Measurements from ENCODE around the gene KCNIP1. TPM values are rescaled to one million over a fixed set of nuclear protein-coding genes. Genes with fewer than 3 reads are reported as not detected.
A peak's percentile ranks its signal among the peaks of the same experiment; 100 is the strongest.

KCNIP1 gene
- total and polyA plus RNA-seq, 2 of the 8 experiments (the other 6 are each of a cell fraction or from before 2014, with no cell fraction given) = 0.52 to 0.83 TPM

GRCh38 chr5:170606941-170607340, 103.1 kb downstream of the KCNIP1 start:
- no peaks in the 10 kb centered on the region for H3K36me3 ChIP-seq (ENCODE audit: control insufficient read depth in 2 of 4, insufficient read depth in 4 of 4, low read length in 3 of 4)
- DNase-seq (ENCODE audit: low read depth in 1 of 2, low spot score in 2 of 2) (no peak), FAIRE-seq (no peak)
- no peak overlapping the region for H2BK12ac ChIP-seq (ENCODE audit: low read depth, low read length)
- no peak overlapping the region for H4K8ac ChIP-seq (ENCODE audit: extremely low read depth, insufficient read depth, low read length)
- H3K23me2 ChIP-seq (ENCODE audit: low read depth, low read length) = no peaks in the 10 kb centered on the region
- H3K4ac ChIP-seq (replicated peaks; ENCODE audit: insufficient read length, low read depth, low read length) = no peak overlapping the region
- H2BK5ac ChIP-seq (ENCODE audit: low read depth, low read length) = no peak overlapping the region
- H2BK20ac ChIP-seq (ENCODE audit: low read length) = no peak overlapping the region
- H4K5ac ChIP-seq (ENCODE audit: insufficient read length, low read depth, low read length) = no peak overlapping the region
- peaks cover under 1 to 10% (median 5%) of the 10 kb centered on the region in 4 experiments; a peak in 5 of 7 replicates for H3K4me1 ChIP-seq (replicated peaks in 1 of 4; ENCODE audit: control insufficient read depth in 3 of 4, insufficient read depth in 4 of 4, low read length in 3 of 4)
- no peaks in the 10 kb centered on the region; a peak in 1 of 7 replicates for H3K27me3 ChIP-seq (replicated peaks in 1 of 4; ENCODE audit: control insufficient read depth in 3 of 4, extremely low read depth in 1 of 4, insufficient read depth in 3 of 4, low read length in 3 of 4)
- WGBS, 2 experiments (ENCODE audit: extremely low coverage in 1 of 2, insufficient coverage in 1 of 2, insufficient read length in 1 of 2, insufficient replicate concordance in 2 of 2, low coverage in 1 of 2, low lambda C conversion rate in 2 of 2, missing lambda C conversion rate in 1 of 2) = 83% methylated on average over 9 of the region's 9 CpGs; no CpG with 5 or more reads in 1 of the 2 experiments
- H3K79me2 ChIP-seq (ENCODE audit: control insufficient read depth in 1 of 2, insufficient read depth in 2 of 2, low read length in 2 of 2) = no peaks in the 10 kb centered on the region
- no peaks in the 10 kb centered on the region for H3K79me1 ChIP-seq (ENCODE audit: low read depth, low read length)
- H3K9ac ChIP-seq (replicated peaks in 1 of 4; ENCODE audit: extremely low read depth in 1 of 4, low read depth in 3 of 4, low read length in 3 of 4) = no peak overlapping the region
- no peaks in the 10 kb centered on the region for H3K9me3 ChIP-seq (ENCODE audit: insufficient read depth in 2 of 2, low read depth in 1 of 2, low read length in 1 of 2)
- CTCF ChIA-PET (ENCODE audit: partially characterized antibody) = interaction anchor here (0.7 to 39.4 kb wide), 8 partner anchors 10 to 192 kb away, joined by 3 to 982 read pairs (median 4); no protein-coding TSS in a partner anchor
- H3K4me3 ChIP-seq (ENCODE audit: extremely low read depth in 1 of 4, insufficient read depth in 2 of 4, low read depth in 3 of 4, low read length in 4 of 4) = no peak overlapping the region
- H2BK120ac ChIP-seq (replicated peaks; ENCODE audit: low read depth, low read length) = no peak overlapping the region
- no peak overlapping the region for H3K23ac ChIP-seq (ENCODE audit: insufficient read length)
- H3K27ac ChIP-seq (ENCODE audit: low read depth, low read length) = no peak overlapping the region
- no peak overlapping the region for H3K14ac ChIP-seq (ENCODE audit: insufficient read length)
- H4K91ac ChIP-seq (replicated peaks; ENCODE audit: insufficient read length, low read length) = no peak overlapping the region
- H3K56ac ChIP-seq (replicated peaks; ENCODE audit: insufficient read length, low read depth, low read length) = no peak overlapping the region
- POLR2A ChIA-PET (ENCODE audit: partially characterized antibody) = interaction anchor here (1.1 to 1.2 kb wide), 2 partner anchors 8 to 10 kb away, joined by 3 to 4 read pairs; no protein-coding TSS in a partner anchor
- no peak overlapping the region for H3K18ac ChIP-seq (ENCODE audit: extremely low read depth, low read length)
- no peak overlapping the region for H3K4me2 ChIP-seq (ENCODE audit: insufficient read depth in 1 of 2, low read depth in 2 of 2, low read length in 2 of 2)
- no peak overlapping the region for H2AK5ac ChIP-seq (ENCODE audit: low read depth, low read length)
- 0 out of 2 replicates have a peak overlapping the region, but pooled peaks have one; percentile 40 for H2BK15ac ChIP-seq (ENCODE audit: low read length)
- H4K20me1 ChIP-seq (replicated peaks in 1 of 2; ENCODE audit: control insufficient read depth in 1 of 2, insufficient read depth in 2 of 2, low read length in 2 of 2) = no peaks in the 10 kb centered on the region
- no peak overlapping the region for H2AFZ ChIP-seq (ENCODE audit: low read length)
- TF ChIP-seq PHF8 (conservative IDR thresholded peaks at IDR 0.05; ENCODE audit: low read depth, low read length) (no peak), SIRT6 (IDR thresholded peaks at IDR 0.05; ENCODE audit: low read length) (no peak), YY1 (IDR thresholded peaks at IDR 0.05; ENCODE audit: low read depth, low read length) (no peak), ASH2L (IDR thresholded peaks at IDR 0.05; ENCODE audit: low read length) (no peak), CEBPB (IDR thresholded peaks at IDR 0.05; ENCODE audit: low read depth, low read length) (no peak), CBX8 (IDR thresholded peaks at IDR 0.05; ENCODE audit: borderline replicate concordance, low read depth, low read length) (no peak), FOSL1 (IDR thresholded peaks at IDR 0.05; ENCODE audit: insufficient read depth, low read depth, low read length) (no peak), POLR2AphosphoS5 (IDR thresholded peaks at IDR 0.05; ENCODE audit: low read depth, low read length) (no peak), RXRA (IDR thresholded peaks at IDR 0.05; ENCODE audit: insufficient read depth, low read depth, low read length) (no peak), NRF1 (IDR thresholded peaks at IDR 0.05; ENCODE audit: low read depth, low read length) (no peak), JUN (IDR thresholded peaks at IDR 0.05; ENCODE audit: low read depth, low read length) (no peak), KDM5A (IDR thresholded peaks at IDR 0.05; ENCODE audit: low read length) (no peak)
- TF ChIP-seq, protein P1, sequence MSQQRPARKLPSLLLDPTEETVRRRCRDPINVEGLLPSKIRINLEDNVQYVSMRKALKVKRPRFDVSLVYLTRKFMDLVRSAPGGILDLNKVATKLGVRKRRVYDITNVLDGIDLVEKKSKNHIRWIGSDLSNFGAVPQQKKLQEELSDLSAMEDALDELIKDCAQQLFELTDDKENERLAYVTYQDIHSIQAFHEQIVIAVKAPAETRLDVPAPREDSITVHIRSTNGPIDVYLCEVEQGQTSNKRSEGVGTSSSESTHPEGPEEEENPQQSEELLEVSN (IDR thresholded peaks at IDR 0.05) = no peak
- TF ChIP-seq, protein P2, sequence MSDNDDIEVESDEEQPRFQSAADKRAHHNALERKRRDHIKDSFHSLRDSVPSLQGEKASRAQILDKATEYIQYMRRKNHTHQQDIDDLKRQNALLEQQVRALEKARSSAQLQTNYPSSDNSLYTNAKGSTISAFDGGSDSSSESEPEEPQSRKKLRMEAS (IDR thresholded peaks at IDR 0.05) = no peak

Measured in H1 (cell line).